HCT116 (cell line): Measurements from ENCODE around the gene KIF18A. TPM values are rescaled to one million over a fixed set of nuclear protein-coding genes. Genes with fewer than 3 reads are reported as not detected.
"Not testable (repeated sequence)": the region's sequence is repeated elsewhere in the genome, so short reads cannot be mapped to it uniquely, and the experiment has no call there.

Experiments used
- ATAC-seq: fragments of 200-7000 bp; cut with Tn5 transposase; 2 replicates; pipeline ENCODE4 v1.9.1; 2020; ENCODE audit warnings: mild to moderate bottlenecking, moderate library complexity
- BruUV-seq: library from RNA; stranded (reverse); fragments of 400-500 nt; replicated peaks from 2 replicates; lab custom pipeline; 2021; lab: Mats Ljungman, UMichigan
- CTCF ChIA-PET: fragments of 300-600 bp; sonication (Branson Sonifier 250); formaldehyde crosslinking; loops from one replicate; lab custom pipeline; 2021; ENCODE audit warnings: antibody characterized with exemption; lab: Charles Lee
- POLR2A ChIA-PET: fragments of 300-600, 350-600 bp; sonication (Branson Sonifier 250); formaldehyde crosslinking; loops from one replicate; lab custom pipeline; 2021; ENCODE audit warnings: antibody characterized with exemption; lab: Charles Lee
- RAD21 ChIA-PET, 2 experiments: fragments of 300-600 bp; sonication (Branson Sonifier 250); formaldehyde crosslinking; loops; one replicate each; lab custom pipeline; 2023; ENCODE audit warnings: low total read pairs in 2 of 2; ENCODE audit not compliant: uncharacterized antibody in 2 of 2, unreplicated experiment in 2 of 2, low non-redundant PET in 1 of 2; lab: Charles Lee
- DNase-seq: peaks from one replicate; pipeline ENCODE4 v3.0.0-alpha.2; 2010; ENCODE audit warnings: low read depth, low spot score
- H2AFZ ChIP-seq: fragments of 200-600 bp; shearing (Covaris generic), sonication (generic); 2 replicates; pipeline ENCODE4 v1.6.1; 2017; ENCODE audit warnings: low read depth, mixed run types, mixed read lengths, antibody characterized with exemption, low read length; ENCODE audit not compliant: poor library complexity, severe bottlenecking
- H3K27ac ChIP-seq: 2 replicates; pipeline ENCODE4 v1.5.1; 2012; ENCODE audit warnings: low read depth, low read length
- H3K27me3 ChIP-seq: fragments of 200-600 bp; sonication (generic); 2 replicates; pipeline ENCODE4 v1.6.1; 2016; ENCODE audit warnings: mixed run types, low read length, mixed read lengths; ENCODE audit not compliant: insufficient read depth
- H3K36me3 ChIP-seq, 2 experiments: fragments of 200-500 bp in 1 of 2; fragments of 200-600 bp in 1 of 2; sonication (Bioruptor generic) in 1 of 2; sonication (generic) in 1 of 2; 2 replicates each; pipeline versions ENCODE4 v1.5.1 to v1.6.1; 2014 to 2016; ENCODE audit warnings: low read length in 2 of 2, inconsistent platforms in 1 of 2, mixed read lengths in 1 of 2, mixed run types in 1 of 2; ENCODE audit not compliant: insufficient read depth in 2 of 2, control insufficient read depth in 1 of 2
- H3K4me1 ChIP-seq, 2 experiments: fragments of 200-600 bp in 1 of 2; sonication (generic) in 1 of 2; 2 replicates each; pipeline versions ENCODE4 v1.5.1 to v1.6.1; 2012 to 2017; ENCODE audit warnings: low read length in 2 of 2, inconsistent platforms in 1 of 2, mild to moderate bottlenecking in 1 of 2, mixed read lengths in 1 of 2, mixed run types in 1 of 2, moderate library complexity in 1 of 2; ENCODE audit not compliant: insufficient read depth in 2 of 2, control insufficient read depth in 1 of 2
- H3K4me2 ChIP-seq: fragments of 200-600 bp; sonication (generic); 2 replicates; pipeline ENCODE4 v1.6.1; 2017; ENCODE audit warnings: mixed run types, low read length, mixed read lengths
- H3K4me3 ChIP-seq, 2 experiments: fragments of 200-600 bp in 1 of 2; sonication (generic) in 1 of 2; replicated peaks in 1 of 2; 2 replicates each; pipeline ENCODE4 v1.5.1; 2011 to 2016; ENCODE audit warnings: low read length in 2 of 2, control low read depth in 1 of 2, low read depth in 1 of 2, mild to moderate bottlenecking in 1 of 2, mixed read lengths in 1 of 2, mixed run types in 1 of 2
- H3K79me2 ChIP-seq: fragments of 200-600 bp; sonication (generic); 2 replicates; pipeline ENCODE4 v1.6.1; 2017; ENCODE audit warnings: mild to moderate bottlenecking, mixed run types, low read length, moderate library complexity, mixed read lengths; ENCODE audit not compliant: insufficient read depth
- H3K9ac ChIP-seq: fragments of 200-600 bp; sonication (generic); 2 replicates; pipeline ENCODE4 v1.6.1; 2016; ENCODE audit warnings: low read length, mixed read lengths
- H3K9me2 ChIP-seq: fragments of 200-600 bp; sonication (generic), shearing (Covaris generic); 2 replicates; pipeline ENCODE4 v1.6.1; 2017; ENCODE audit warnings: mixed run types, mild to moderate bottlenecking, moderate library complexity; ENCODE audit not compliant: insufficient read depth
- H3K9me3 ChIP-seq, 2 experiments: fragments of 200-500 bp in 1 of 2; fragments of 200-600 bp in 1 of 2; sonication (Bioruptor generic) in 1 of 2; sonication (generic) in 1 of 2; 2 replicates each; pipeline ENCODE4 v1.6.1; 2014 to 2017; ENCODE audit warnings: low read length in 2 of 2, mixed read lengths in 2 of 2, inconsistent platforms in 1 of 2, low read depth in 1 of 2, mild to moderate bottlenecking in 1 of 2, mixed run types in 1 of 2, moderate library complexity in 1 of 2; ENCODE audit not compliant: control insufficient read depth in 1 of 2, insufficient read depth in 1 of 2
- H4K20me1 ChIP-seq: fragments of 200-600 bp; sonication (generic), shearing (Covaris generic); 2 replicates; pipeline ENCODE4 v1.6.1; 2017; ENCODE audit warnings: mixed run types, mild to moderate bottlenecking, moderate library complexity; ENCODE audit not compliant: insufficient read depth
- CBX3 ChIP-seq: IDR thresholded peaks from 2 replicates; pipeline ENCODE4 v1.6.1; 2012; ENCODE audit warnings: low read depth
- EZH2 ChIP-seq: fragments of 200-600 bp; sonication (generic); IDR thresholded peaks from 2 replicates; pipeline ENCODE4 v1.6.1; 2017; ENCODE audit warnings: antibody characterized with exemption, mixed run types
- POLR2A ChIP-seq: IDR thresholded peaks from 2 replicates; pipeline ENCODE4 v1.7.0; 2011; ENCODE audit warnings: borderline replicate concordance; ENCODE audit not compliant: insufficient read depth, insufficient read length; ENCODE audit errors: extremely low read depth
- TCF7L2 ChIP-seq: IDR thresholded peaks from 2 replicates; pipeline ENCODE4 v1.7.0; 2011; ENCODE audit warnings: borderline replicate concordance, inconsistent platforms; ENCODE audit not compliant: insufficient read depth, insufficient read length; ENCODE audit errors: extremely low read depth
- YY1 ChIP-seq: IDR thresholded peaks from 2 replicates; pipeline ENCODE4 v1.6.1; 2011; ENCODE audit warnings: low read length, low read depth, moderate library complexity, mild to moderate bottlenecking; ENCODE audit not compliant: insufficient replicate concordance; ENCODE audit errors: extremely low read depth
- ZNF274 ChIP-seq: fragments of 200-500 bp; sonication (Bioruptor generic); IDR thresholded peaks from 2 replicates; pipeline ENCODE4 v1.6.1; 2014; ENCODE audit warnings: mild to moderate bottlenecking, low read depth, low read length, inconsistent platforms
- intact Hi-C: fragments of 100-400 bp; cut with micrococcal nuclease; formaldehyde crosslinking; loops from 2 replicates; pipeline ENCODE4 v1.10.0; 2022
- total RNA-seq: library from RNA; stranded (reverse); gene quantifications from one replicate; pipeline ENCODE4 v1.2.1, GENCODE V29; 2021; ENCODE audit not compliant: unreplicated experiment
- TF ChIP-seq, protein P1 (sequence below): IDR thresholded peaks from 2 replicates; pipeline ENCODE4 v1.6.1; 2012; ENCODE audit warnings: low read depth

Gene KIF18A
- total RNA-seq, 1 experiment from 2014 or later, result 50.7 TPM

DNA sequence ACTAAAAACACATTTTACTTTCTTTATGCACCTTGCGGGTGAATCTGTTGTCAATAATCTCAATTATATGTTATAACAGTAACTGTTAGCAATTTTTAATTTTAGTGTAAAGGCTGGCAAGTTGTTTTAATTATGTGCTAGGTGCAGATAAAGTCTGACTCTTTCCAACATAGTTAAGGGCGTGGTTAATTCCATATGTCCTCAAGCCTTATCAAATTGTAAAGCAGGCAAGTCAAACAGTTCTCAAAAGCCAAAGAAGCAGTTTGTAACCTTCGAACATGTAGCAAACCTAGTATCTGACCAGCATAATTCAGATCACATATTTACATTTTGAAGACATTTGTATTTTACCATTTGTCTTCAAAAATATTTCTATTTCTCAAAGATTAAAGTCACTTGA lies 29.4 kb upstream of the KIF18A start:
- no peaks in the 10 kb centered on the region for H3K9me2 ChIP-seq
- no peak overlapping the region for H2AFZ ChIP-seq
- peaks cover 6 to 16% of the 10 kb centered on the region in 2 experiments; a peak in 3 of 4 replicates for H3K9me3 ChIP-seq
- no peak overlapping the region for H3K27ac ChIP-seq
- DNase-seq (no peak), ATAC-seq (no peak)
- RAD21 ChIA-PET, result no interaction called here
- POLR2A ChIA-PET, result no interaction called here
- peaks cover 3 to 28% of the 10 kb centered on the region in 2 experiments; a peak in 3 of 4 replicates for H3K4me1 ChIP-seq
- 0 out of 2 replicates have a peak, but pooled peaks cover 2% of the 10 kb centered on the region for H3K79me2 ChIP-seq
- H4K20me1 ChIP-seq, result no peaks in the 10 kb centered on the region
- no peak overlapping the region for H3K4me3 ChIP-seq
- no peaks in the 10 kb centered on the region for H3K27me3 ChIP-seq
- peaks cover 0 to 63% of the 10 kb centered on the region in 2 experiments; a peak in 2 of 4 replicates for H3K36me3 ChIP-seq
- no TSS peak for BruUV-seq
- intact Hi-C loops, result no loop called here
- TF ChIP-seq CBX3, result no peak
- no peak for TF ChIP-seq YY1
- no peak for TF ChIP-seq EZH2
- TF ChIP-seq POLR2A, result no peak
- TF ChIP-seq TCF7L2, result no peak
- TF ChIP-seq ZNF274, result no peak
- TF ChIP-seq, protein P1, sequence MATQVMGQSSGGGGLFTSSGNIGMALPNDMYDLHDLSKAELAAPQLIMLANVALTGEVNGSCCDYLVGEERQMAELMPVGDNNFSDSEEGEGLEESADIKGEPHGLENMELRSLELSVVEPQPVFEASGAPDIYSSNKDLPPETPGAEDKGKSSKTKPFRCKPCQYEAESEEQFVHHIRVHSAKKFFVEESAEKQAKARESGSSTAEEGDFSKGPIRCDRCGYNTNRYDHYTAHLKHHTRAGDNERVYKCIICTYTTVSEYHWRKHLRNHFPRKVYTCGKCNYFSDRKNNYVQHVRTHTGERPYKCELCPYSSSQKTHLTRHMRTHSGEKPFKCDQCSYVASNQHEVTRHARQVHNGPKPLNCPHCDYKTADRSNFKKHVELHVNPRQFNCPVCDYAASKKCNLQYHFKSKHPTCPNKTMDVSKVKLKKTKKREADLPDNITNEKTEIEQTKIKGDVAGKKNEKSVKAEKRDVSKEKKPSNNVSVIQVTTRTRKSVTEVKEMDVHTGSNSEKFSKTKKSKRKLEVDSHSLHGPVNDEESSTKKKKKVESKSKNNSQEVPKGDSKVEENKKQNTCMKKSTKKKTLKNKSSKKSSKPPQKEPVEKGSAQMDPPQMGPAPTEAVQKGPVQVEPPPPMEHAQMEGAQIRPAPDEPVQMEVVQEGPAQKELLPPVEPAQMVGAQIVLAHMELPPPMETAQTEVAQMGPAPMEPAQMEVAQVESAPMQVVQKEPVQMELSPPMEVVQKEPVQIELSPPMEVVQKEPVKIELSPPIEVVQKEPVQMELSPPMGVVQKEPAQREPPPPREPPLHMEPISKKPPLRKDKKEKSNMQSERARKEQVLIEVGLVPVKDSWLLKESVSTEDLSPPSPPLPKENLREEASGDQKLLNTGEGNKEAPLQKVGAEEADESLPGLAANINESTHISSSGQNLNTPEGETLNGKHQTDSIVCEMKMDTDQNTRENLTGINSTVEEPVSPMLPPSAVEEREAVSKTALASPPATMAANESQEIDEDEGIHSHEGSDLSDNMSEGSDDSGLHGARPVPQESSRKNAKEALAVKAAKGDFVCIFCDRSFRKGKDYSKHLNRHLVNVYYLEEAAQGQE, result no peak
- no peak overlapping the region for H3K9ac ChIP-seq
- no peak overlapping the region for H3K4me2 ChIP-seq
- CTCF ChIA-PET, result no interaction called here

GRCh38 chr11:28136157-28136556 lies 28.2 kb upstream of the KIF18A start:
- intact Hi-C loops, result not testable (repeated sequence)

More at GRCh38 chr11:28136157-28136556, 28.2 kb upstream of the KIF18A start:
- DNase-seq, H4K20me1 ChIP-seq, RAD21 ChIA-PET, H3K9ac ChIP-seq, H3K4me3 ChIP-seq, H3K9me2 ChIP-seq, CTCF ChIA-PET, H2AFZ ChIP-seq, BruUV-seq, H3K27me3 ChIP-seq, H3K4me2 ChIP-seq, H3K27ac ChIP-seq, ATAC-seq, H3K79me2 ChIP-seq, POLR2A ChIA-PET: not testable (repeated sequence)
- peaks cover 3 to 26% of the 10 kb centered on the region in 2 experiments; a peak in 3 of 4 replicates for H3K4me1 ChIP-seq
- peaks cover 6 to 16% of the 10 kb centered on the region in 2 experiments; a peak in 3 of 4 replicates for H3K9me3 ChIP-seq
- H3K36me3 ChIP-seq, result peaks cover 0 to 64% of the 10 kb centered on the region in 2 experiments; a peak in 2 of 4 replicates
